Measurements from ENCODE around the gene NFIA.

The NFIA gene

DNA sequence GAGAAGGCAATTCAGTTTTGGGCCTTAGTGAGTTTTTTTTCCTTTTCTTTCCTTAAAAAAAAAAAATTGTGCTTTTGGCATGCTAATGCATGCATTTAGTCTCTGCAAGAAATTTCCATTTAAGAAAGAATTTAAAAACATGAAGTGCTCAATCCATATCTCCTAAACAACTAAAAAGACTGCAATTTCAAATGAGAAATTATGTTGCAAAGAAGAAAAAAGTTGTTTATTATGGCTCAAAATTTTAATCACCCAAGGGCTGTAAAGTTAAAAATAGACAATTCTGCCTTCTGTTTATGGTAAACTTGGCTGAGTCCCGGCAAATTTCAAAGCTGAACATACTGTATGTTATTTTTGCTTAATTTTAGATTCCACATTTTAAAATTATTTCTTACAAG, 59.7 kb downstream of the NFIA start:
- FAIRE-seq: no peak
- DNase-seq (ENCODE audit: extremely low spot score, insufficient read length, low read depth): no peak

GRCh38 chr1:61142726-61143500, 60.6 kb downstream of the NFIA start:
- FAIRE-seq (no peak), DNase-seq (ENCODE audit: extremely low spot score, insufficient read length, low read depth) (no peak)

- no peak for FAIRE-seq
- DNase-seq (ENCODE audit: extremely low spot score, insufficient read length, low read depth): no peak
These were observed 61.6 kb downstream of the NFIA start for GRCh38 chr1:61143821-61144424.

DNA sequence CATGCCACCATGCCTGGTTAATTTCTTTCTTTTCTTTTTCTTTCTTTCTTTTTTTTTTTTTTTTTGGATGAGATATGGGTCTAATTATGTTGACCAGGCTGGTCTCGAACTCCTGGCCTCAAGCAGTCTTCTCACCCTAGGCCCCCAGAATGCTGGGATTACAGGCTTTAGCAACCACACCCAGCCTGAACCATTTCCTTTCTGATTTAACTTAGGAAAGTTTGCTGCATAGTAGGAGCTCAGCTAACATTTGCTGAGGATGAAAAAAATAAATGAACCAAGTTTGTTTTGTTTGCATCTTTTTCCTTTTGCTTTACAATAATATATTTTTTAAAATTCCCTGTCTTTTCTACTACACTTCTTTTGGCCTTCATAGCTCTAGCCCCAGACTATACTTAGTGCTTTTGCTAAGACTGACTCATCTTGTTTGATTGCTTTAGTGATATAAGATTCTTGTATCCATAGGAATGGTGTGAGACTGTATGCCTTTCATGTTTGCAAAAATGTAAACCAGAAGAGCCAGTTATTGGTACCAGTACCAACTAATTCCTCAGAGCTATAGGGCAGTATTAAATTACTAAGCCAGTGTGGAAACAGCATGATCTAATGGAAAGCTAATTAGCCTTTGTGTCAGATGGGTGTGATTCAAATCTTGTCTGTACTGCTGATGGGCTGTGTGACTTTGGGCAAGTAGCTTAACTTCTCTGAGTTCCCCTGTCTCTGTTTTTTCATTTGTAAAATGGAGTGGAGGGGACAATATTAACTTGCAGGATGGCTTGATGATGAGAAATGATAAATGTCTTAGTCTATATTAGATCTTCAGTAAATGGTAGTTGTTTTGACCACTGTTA, 66.9 kb downstream of the NFIA start:
- FAIRE-seq (no peak), DNase-seq (ENCODE audit: extremely low spot score, insufficient read length, low read depth) (no peak)

DNA sequence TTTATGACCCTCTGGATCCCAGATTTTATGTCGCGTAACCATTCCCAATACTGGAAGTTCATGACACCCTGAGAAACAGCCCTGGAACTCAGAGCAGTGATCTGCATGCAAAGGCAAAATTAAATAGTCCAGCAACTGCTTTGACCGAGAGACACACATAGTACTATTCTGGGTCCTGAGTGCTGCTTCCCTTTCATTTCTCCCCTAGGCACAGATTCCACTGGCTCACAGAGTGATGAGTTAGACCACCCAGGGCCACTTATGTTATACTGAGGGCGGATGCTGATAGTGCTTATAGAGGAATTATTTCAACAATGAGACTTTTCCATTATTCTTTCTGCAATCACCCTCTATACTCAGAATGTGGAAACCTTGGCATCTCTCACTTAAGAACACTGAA, 69.2 kb downstream of the NFIA start:
- DNase-seq (ENCODE audit: extremely low spot score, insufficient read length, low read depth): no peak
- FAIRE-seq: no peak

- no peak for DNase-seq (ENCODE audit: extremely low spot score, insufficient read length, low read depth)
- no peak for FAIRE-seq
These were observed 69.7 kb downstream of the NFIA start for GRCh38 chr1:61152066-61152465.

- DNase-seq (ENCODE audit: extremely low spot score, insufficient read length, low read depth): no peak
These were observed 70.2 kb downstream of the NFIA start for GRCh38 chr1:61152469-61153105.

DNA sequence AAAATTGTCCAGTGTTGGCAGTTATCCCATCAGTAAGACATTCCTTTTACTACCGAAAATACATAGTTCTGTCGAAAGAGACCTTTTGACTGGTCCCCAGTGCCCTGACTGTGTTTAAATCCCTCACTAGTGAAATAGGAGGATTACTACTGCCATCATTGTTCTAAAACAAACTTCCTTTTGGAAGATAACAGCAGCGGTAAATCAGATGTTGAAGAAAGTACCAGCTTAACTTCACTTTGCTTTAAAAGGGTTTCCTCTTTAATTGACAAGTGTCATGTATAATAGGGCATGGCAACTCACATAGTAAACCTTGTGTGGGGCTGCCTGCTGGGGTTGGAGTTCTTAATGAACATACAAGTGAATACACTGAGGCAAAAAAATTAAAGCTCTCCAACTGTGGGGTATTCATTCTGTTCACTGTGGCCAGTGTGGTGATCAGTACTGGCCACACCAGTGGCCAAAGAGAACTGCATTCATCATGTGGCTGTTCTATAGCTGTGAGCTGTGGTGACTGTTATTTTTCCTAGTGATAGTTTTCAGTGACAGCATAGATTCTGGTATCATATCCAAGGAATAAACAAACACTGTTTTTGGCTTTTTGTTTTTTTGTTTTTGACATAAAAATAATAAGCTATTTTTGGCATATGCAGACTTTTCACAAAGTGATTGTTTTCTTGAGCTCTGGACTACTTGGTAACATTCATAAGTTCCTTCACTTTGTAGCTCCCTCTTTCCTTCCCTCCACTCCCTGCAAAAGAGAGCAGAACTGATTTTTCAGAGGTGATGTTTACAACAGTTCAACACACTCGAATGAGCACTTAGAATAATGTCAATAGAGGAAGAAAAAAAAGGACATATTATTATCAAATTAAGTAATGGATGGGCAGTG, 74.5 kb downstream of the NFIA start:
- DNase-seq (ENCODE audit: extremely low spot score, insufficient read length, low read depth) (no peak), FAIRE-seq (no peak)

More at GRCh38 chr1:61152469-61153105, 70.2 kb downstream of the NFIA start:
- FAIRE-seq: no peak

DNA sequence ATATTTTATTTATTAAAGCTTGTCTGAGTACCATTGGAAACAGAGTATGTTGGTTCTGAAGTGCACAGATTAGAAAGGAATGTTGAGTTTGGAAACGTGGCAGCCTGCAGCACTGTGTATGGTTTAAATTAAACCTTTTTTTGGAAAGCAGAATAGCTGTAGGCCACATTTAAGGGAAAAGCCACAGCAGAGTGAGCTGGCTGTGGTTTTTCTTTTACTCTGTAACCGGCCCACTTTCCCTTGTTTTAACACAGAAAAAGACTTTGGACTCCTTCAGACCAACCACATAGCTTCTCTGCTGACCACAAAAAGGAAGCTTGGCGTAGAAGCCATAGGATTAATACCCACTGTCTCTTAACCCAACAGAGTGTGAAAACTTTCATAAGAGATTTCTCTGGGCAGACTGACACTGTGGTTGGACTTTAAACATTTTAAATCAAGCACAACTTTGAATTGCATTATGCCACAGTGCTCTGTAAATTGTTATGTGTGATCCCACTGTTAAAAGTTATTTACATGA, 75.2 kb downstream of the NFIA start:
- DNase-seq (ENCODE audit: extremely low spot score, insufficient read length, low read depth) (no peak), FAIRE-seq (no peak)

DNA sequence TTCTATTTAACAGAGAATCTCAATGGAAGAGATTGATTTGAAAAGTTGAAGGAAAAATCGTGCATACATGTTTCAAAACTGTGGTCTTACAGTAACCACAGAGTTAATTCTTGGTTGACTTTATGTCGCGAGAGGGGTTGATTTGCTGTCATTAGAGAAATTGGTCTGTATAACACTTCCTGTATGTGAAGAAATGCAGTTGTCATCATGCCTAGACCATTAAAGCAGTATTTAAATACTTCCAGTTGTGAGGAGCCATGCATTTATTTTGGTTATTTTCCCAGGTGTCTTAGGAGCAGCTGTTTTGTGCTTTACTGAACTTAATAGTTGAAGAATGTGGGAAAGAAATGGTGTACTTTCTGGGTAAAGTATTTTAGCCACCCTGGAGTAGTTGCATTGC, 76.2 kb downstream of the NFIA start:
- FAIRE-seq: no peak
- DNase-seq (ENCODE audit: extremely low spot score, insufficient read length, low read depth): no peak

DNA sequence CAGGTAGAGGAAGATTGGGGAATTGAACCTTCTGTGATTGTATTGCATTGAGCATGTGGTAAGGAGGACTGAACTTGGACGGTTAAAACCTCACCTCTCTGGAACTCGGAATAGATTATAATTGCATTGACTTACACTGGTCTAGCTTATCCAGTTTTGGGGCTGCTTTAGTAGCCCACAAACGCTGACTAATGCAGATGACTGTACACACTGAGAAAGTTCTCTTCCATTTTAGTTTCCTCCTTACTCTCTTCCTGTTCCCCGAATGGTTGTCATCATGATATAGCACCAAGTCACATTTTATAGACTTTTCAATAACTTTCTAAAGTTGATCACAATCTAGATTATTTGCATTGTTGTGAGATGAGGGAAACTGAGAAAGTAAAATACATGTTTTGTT, 78.2 kb downstream of the NFIA start:
- no peak for FAIRE-seq
- no peak for DNase-seq (ENCODE audit: extremely low spot score, insufficient read length, low read depth)

DNA sequence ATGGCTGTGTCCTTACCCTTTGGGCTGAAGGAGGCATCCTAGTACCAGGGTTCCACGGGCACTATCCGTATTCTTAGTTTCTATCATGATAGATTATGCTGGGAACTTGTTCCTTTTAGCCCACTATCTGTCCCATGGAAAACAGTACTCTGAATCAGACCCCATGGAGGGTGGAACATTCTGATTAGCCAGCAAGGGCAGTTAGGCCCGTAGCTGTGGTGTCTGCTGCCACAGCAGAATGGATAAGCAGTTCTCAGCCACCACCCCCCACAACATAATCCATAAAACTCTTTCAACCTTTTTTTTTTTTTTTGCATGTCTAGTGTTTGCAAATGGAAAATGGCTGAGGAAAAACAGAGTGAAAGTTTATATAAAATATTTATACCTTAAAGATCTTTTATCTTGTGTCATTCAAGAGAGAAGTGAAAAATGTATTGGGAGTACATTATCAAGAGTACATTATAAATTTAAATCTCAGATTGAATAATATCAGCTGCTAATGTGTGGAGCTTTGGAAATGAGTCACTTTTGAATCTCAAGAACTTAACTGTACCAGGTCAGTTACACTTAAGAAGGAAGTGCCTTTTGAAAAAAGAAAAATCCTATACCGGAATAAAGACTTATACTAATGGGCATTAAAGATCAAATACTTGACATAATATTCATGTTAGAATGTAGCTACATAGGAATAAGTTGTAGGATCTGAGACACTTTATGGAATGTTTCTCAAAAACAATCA, 80.3 kb downstream of the NFIA start:
- no peak for FAIRE-seq
- DNase-seq (ENCODE audit: extremely low spot score, insufficient read length, low read depth): no peak

DNA sequence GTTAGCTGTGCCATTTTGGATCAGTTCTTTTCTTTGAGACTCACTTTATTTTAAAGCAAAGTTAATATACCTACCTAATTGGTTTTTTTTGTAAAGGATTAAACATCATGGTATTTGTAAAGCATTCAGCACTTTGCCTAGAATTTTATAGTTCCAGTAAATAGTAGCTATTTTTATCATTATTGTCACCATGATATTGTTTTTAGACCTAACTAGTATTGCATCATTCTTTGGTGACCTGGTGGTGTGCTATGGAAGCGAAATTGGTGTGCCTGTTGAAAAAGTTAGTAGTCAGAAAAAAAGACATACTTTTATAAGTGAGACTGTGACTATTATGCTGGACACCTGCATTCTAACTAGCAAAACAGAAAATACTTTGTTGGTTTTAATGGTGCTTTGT, 81.0 kb downstream of the NFIA start:
- FAIRE-seq: no peak
- DNase-seq (ENCODE audit: extremely low spot score, insufficient read length, low read depth): no peak

DNA sequence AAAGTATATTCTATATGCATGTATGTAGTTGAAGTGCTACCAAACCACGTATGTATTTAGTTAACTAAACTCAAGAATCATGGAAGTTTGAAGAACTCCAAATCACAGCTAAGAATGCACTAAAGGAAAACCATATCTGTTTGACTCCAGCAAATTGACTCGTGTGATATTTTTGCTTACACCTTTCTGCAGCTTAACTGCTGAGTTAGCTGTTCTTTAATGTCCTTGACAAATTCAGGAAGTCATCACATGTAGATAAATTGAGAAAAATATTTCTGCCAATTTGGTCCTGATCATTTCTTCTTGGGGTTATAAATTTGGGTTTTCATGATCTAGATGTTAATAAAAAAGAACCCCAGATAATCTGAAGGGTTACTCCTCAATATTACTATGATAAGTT, 83.0 kb downstream of the NFIA start:
- no peak for FAIRE-seq

GRCh38 chr1:61167309-61167708, 84.9 kb downstream of the NFIA start:
- no peak for FAIRE-seq
- no peak for DNase-seq (ENCODE audit: extremely low spot score, insufficient read length, low read depth)

More for the DNA sequence above, 83.0 kb downstream of the NFIA start:
- DNase-seq (ENCODE audit: extremely low spot score, insufficient read length, low read depth): no peak

DNA sequence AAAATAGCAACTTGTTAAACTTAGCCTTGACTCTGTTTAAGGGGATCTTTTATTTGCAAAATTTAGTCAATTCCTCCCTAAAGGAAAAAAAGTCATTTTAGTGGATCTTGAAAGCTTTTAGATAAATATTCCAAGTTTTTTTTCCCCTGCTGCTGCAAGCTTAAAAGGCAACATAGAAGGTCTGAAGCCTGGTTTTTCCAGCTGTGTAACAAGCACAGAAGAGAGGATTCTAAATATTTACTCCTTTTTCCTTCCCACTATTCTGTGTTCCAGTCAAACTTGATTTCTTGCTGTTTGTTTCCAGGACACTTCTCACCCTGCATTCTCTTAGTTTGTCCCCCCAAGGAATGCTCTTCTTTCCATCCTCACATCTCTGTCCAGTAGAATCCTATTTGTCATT, 86.7 kb downstream of the NFIA start:
- FAIRE-seq (no peak), DNase-seq (ENCODE audit: extremely low spot score, insufficient read length, low read depth) (no peak)

- no peak for FAIRE-seq
- no peak for DNase-seq (ENCODE audit: extremely low spot score, insufficient read length, low read depth)
These were observed 87.3 kb downstream of the NFIA start for GRCh38 chr1:61169634-61170033.

- no peak for FAIRE-seq
- no peak for DNase-seq (ENCODE audit: extremely low spot score, insufficient read length, low read depth)
These were observed 88.2 kb downstream of the NFIA start for GRCh38 chr1:61170328-61171238.
